Transverse colon (tissue), 4 donors: ENCODE data around the gene PTGES3L. TPM values are rescaled to one million over a fixed set of nuclear protein-coding genes. Genes with fewer than 3 reads are reported as not detected.
A peak's percentile ranks its signal among the peaks of the same experiment; 100 is the strongest.

Experiments
- DNase-seq: peaks from one replicate; pipeline ENCODE4 v3.0.0-alpha.2; 2019
- H3K27ac ChIP-seq, 4 donors: fragments of 200-600 bp; sonication (generic); 2 replicates each; pipeline ENCODE4 v1.5.1; 2016 to 2018; ENCODE audit warnings: inconsistent platforms in 4 of 4
- H3K27me3 ChIP-seq: fragments of 200-600 bp; sonication (generic); 2 replicates; pipeline ENCODE4 v1.5.1; 2017; ENCODE audit warnings: inconsistent platforms
- H3K36me3 ChIP-seq, 4 donors: fragments of 200-600 bp; sonication (generic); 2 replicates each; pipeline ENCODE4 v1.5.1; 2017 to 2019; ENCODE audit warnings: inconsistent platforms in 4 of 4
- H3K4me1 ChIP-seq, 4 donors: fragments of 200-600 bp; sonication (generic); 2 replicates each; pipeline ENCODE4 v1.5.1; 2017 to 2020; ENCODE audit warnings: inconsistent platforms in 4 of 4
- H3K4me3 ChIP-seq, 4 donors: fragments of 200-600 bp; sonication (generic); 1 replicate in 1 of 4; 2 replicates in 3 of 4; pipeline versions ENCODE4 v1.5.1 to v1.6.1; 2017 to 2019; ENCODE audit warnings: inconsistent platforms in 4 of 4
- H3K9me3 ChIP-seq, 2 donors: fragments of 200-600 bp; sonication (generic); 2 replicates each; pipeline ENCODE4 v1.5.1; 2017 to 2019; ENCODE audit warnings: inconsistent platforms in 2 of 2
- CTCF ChIP-seq, 5 experiments: fragments of 200-600 bp in 3 of 5; fragments of 450-650 bp in 2 of 5; sonication (generic) in 3 of 5; IDR thresholded peaks; 1 replicate in 2 of 5; 2 replicates in 3 of 5; pipeline ENCODE4 v1.5.1; 2016 to 2017; ENCODE audit warnings: antibody characterized with exemption in 5 of 5, inconsistent platforms in 3 of 5, mild to moderate bottlenecking in 2 of 5, moderate library complexity in 1 of 5
- EP300 ChIP-seq: sonication (generic); formaldehyde crosslinking; IDR thresholded peaks from one replicate; pipeline ENCODE4 v1.6.1; 2017; ENCODE audit warnings: antibody characterized with exemption, low read depth
- POLR2A ChIP-seq: fragments of 450-650 bp; IDR thresholded peaks from one replicate; pipeline ENCODE4 v1.6.1; 2016; ENCODE audit warnings: antibody characterized with exemption, mild to moderate bottlenecking, moderate library complexity
- POLR2AphosphoS5 ChIP-seq, 3 donors: sonication (generic); formaldehyde crosslinking; IDR thresholded peaks; one replicate each; pipeline ENCODE4 v1.6.1; 2016; ENCODE audit warnings: antibody characterized with exemption in 3 of 3
- WGBS, 2 donors: methylation state at CpG; one replicate each; pipeline ENCODE4 v1.1.5; 2018; ENCODE audit warnings: low coverage in 1 of 2; 5-methylcytosine and 5-hydroxymethylcytosine counted together
- in situ Hi-C, 4 donors: fragments of 200-750 bp; cut with MboI; loops; one replicate each; pipeline versions ENCODE4 v1.15.0 to v1.15.1; 2017; ENCODE audit warnings: low sequenced_read_pairs in 3 of 4, low pct_ligation_motif_present in 1 of 4, low pct_unique_long_range_greater_than_20kb in 1 of 4
- intact Hi-C: fragments of 100-400 bp; cut with DNase I; formaldehyde crosslinking; loops from one replicate; pipeline ENCODE4 v1.15.1; 2023; ENCODE audit warnings: low total_unique reads
- total RNA-seq, 4 donors: library from RNA; depleted of rRNA; stranded (reverse); fragments of >200 nt; gene quantifications; one replicate each; pipeline ENCODE4 v1.1.0, GENCODE V29; 2016

PTGES3L gene
- total RNA-seq, 4 donors from 2014 or later: 3.4 to 8.3 (median 5.1) TPM; not detected in 1

DNA sequence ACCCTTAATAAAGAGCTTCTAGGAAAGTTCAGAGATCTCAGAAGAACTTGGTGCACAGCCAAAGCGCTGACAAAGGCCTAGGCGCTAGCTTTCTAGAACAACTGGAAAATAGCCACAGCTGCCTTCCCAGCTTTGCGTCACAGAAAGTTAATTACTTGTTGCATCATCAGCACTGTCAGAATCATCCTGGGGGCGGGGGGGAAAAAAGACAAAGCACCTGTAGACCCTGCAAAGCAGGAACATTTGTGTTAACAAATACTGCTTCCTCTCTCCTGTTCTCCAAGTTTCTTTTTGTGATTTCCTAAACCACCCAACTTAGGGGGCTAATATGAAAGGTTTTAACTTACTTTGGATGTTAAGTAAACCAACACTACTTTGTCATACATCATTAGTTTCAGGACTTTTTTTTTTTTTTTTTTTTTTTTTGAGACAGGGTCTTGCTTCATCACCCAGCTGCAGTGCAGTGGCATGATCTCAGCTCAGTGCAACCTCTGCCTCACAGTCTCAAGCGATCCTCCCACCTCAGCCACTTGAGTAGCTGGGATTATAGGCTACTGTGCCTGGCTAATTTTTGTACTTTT lies 10.8 kb downstream of the PTGES3L start:
- intact Hi-C loops: no loop called here
- H3K9me3 ChIP-seq: no peaks in the 10 kb centered on the region
- peaks cover 0 to 4% (median 0%) of the 10 kb centered on the region in 4 donors for H3K4me1 ChIP-seq
- no peaks in the 10 kb centered on the region for H3K27me3 ChIP-seq
- no peak for DNase-seq
- H3K4me3 ChIP-seq: no peak overlapping the region
- WGBS, 2 donors: 51 to 60% methylated on average over 2 to 5 of the region's 5 CpGs
- in situ Hi-C loops: no loop called here
- TF ChIP-seq CTCF (IDR thresholded peaks at IDR 0.05) (no peak), POLR2A (no peak), EP300 (no peak), POLR2AphosphoS5 (IDR thresholded peaks at IDR 0.05) (no peak)
- H3K27ac ChIP-seq: no peak overlapping the region
- no peaks in the 10 kb centered on the region for H3K36me3 ChIP-seq

DNA sequence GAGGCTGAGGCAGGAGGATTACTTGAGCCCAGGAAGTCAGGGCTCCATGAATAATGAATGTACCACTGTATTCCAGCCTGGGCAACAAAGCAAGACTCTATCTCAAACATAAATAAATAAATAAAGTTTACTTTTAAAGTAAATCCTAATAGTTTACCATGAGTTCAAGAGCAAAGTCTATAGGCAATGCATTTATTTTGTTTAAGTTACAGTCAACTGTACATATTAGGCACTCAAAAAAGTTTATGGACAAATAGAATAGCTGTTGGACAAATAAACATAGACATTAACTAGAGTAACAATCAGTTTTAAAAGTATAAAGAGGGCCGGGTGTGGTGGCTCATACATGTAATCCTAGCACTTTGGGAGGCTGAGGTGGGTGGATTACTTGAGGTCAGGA lies 12.0 kb downstream of the PTGES3L start:
- Histone ChIP-seq H3K27me3 (no peaks in the 10 kb centered on the region), H3K4me3 (no peak overlapping the region), H3K4me1 (peaks cover 3 to 15% (median 7%) of the 10 kb centered on the region in 4 donors), H3K9me3 (no peaks in the 10 kb centered on the region), H3K36me3 (no peaks in the 10 kb centered on the region), H3K27ac (no peak overlapping the region)
- in situ Hi-C loops (no loop called here), intact Hi-C loops (no loop called here)
- no peak for DNase-seq
- WGBS, 2 donors: 22 to 57% methylated on average over 1 of the region's 1 CpG
- no peak for TF ChIP-seq CTCF (IDR thresholded peaks at IDR 0.05)
- no peak for TF ChIP-seq POLR2A
- TF ChIP-seq EP300: no peak
- TF ChIP-seq POLR2AphosphoS5 (IDR thresholded peaks at IDR 0.05): no peak

- Histone ChIP-seq H3K4me3 (peak within 1 kb of the TSS; percentile 44 to 87 (median 60)), H3K4me1 (peaks cover 3 to 17% (median 7%) of the 10 kb centered on the region in 4 donors), H3K27me3 (no peaks in the 10 kb centered on the region), H3K36me3 (peaks cover 0 to 27% (median 15%) of the 10 kb centered on the region in 4 donors), H3K27ac (peak within 1 kb of the TSS; percentile 86 to 93 (median 89)), H3K9me3 (no peaks in the 10 kb centered on the region)
- WGBS, 2 donors: 2% methylated on average over 43 of the region's 43 CpGs; no CpG with 5 or more reads in 1 of the 2 donors
- TF ChIP-seq POLR2A (peak; percentile 82), POLR2AphosphoS5 (IDR thresholded peaks at IDR 0.05) (peak; percentile 92 to 95 (median 95)), EP300 (no peak), CTCF (IDR thresholded peaks at IDR 0.05) (no peak)
- in situ Hi-C loops: no loop called here
- DNase-seq: peak; percentile 94
- intact Hi-C loops: no loop called here
These were observed 15.5 kb downstream of the PTGES3L start, which contains the start of gene AARSD1 for GRCh38 chr17:42964161-42964932. AARSD1 (minus strand) TSS chr17:42964454; CDS start chr17:42964440, 14 bp downstream.

GRCh38 chr17:42953669-42954068 lies 26.2 kb downstream of the PTGES3L start:
- Histone ChIP-seq H3K4me1 (no peaks in the 10 kb centered on the region), H3K4me3 (no peak overlapping the region), H3K27me3 (no peaks in the 10 kb centered on the region), H3K36me3 (peaks cover 0 to 79% (median 31%) of the 10 kb centered on the region in 4 donors), H3K27ac (no peak overlapping the region), H3K9me3 (no peaks in the 10 kb centered on the region)
- intact Hi-C loops (no loop called here), in situ Hi-C loops (no loop called here)
- 80 to 88% methylated on average over 1 of the region's 1 CpG for WGBS, 2 donors
- no peak for TF ChIP-seq POLR2AphosphoS5 (IDR thresholded peaks at IDR 0.05)
- TF ChIP-seq CTCF (IDR thresholded peaks at IDR 0.05): no peak
- TF ChIP-seq EP300: no peak
- no peak for DNase-seq
